Parathyroid adenoma (tissue), 2 donors: ENCODE data around the gene SESTD1.

Experiments used
- H2AFZ ChIP-seq: fragments of 300-600 bp; sonication (generic); one replicate; pipeline ENCODE4 v1.7.0; 2017; ENCODE audit warnings: antibody characterized with exemption, mild to moderate bottlenecking
- H3K27ac ChIP-seq: fragments of 300-600 bp; sonication (generic); one replicate; pipeline ENCODE4 v1.7.0; 2017
- H3K27me3 ChIP-seq: fragments of 300-600 bp; sonication (generic); one replicate; pipeline ENCODE4 v1.7.0; 2017; ENCODE audit warnings: low read length; ENCODE audit not compliant: control insufficient read depth, insufficient read depth
- H3K36me3 ChIP-seq: fragments of 300-600 bp; sonication (generic); one replicate; pipeline ENCODE4 v1.7.0; 2017; ENCODE audit warnings: low read length; ENCODE audit not compliant: control insufficient read depth, insufficient read depth
- H3K4me1 ChIP-seq: fragments of 300-600 bp; sonication (generic); one replicate; pipeline ENCODE4 v1.7.0; 2017; ENCODE audit warnings: control low read depth
- H3K4me2 ChIP-seq: fragments of 300-600 bp; sonication (generic); one replicate; pipeline ENCODE4 v1.7.0; 2017; ENCODE audit warnings: low read length
- H3K4me3 ChIP-seq: fragments of 300-600 bp; sonication (generic); one replicate; pipeline ENCODE4 v1.7.0; 2017; ENCODE audit warnings: low read depth, low read length
- H3K79me2 ChIP-seq: fragments of 300-600 bp; sonication (generic); one replicate; pipeline ENCODE4 v1.7.0; 2017; ENCODE audit warnings: control low read depth
- H3K9ac ChIP-seq: fragments of 300-600 bp; sonication (generic); one replicate; pipeline ENCODE4 v1.7.0; 2017; ENCODE audit warnings: mild to moderate bottlenecking
- H3K9me3 ChIP-seq: fragments of 300-600 bp; sonication (generic); one replicate; pipeline ENCODE4 v1.7.0; 2017; ENCODE audit warnings: low read length; ENCODE audit not compliant: control insufficient read depth
- CTCF ChIP-seq: fragments of 300-600 bp; sonication (generic); IDR thresholded peaks from one replicate; pipeline ENCODE4 v1.7.0; 2017; ENCODE audit warnings: antibody characterized with exemption, mild to moderate bottlenecking
- donor health status: primary hyperparathyroidism.

The SESTD1 gene

GRCh38 chr2:179082697-179083096, 181.9 kb downstream of the SESTD1 start:
- H3K4me1 ChIP-seq = no peaks in the 10 kb centered on the region
- H3K9me3 ChIP-seq = no peaks in the 10 kb centered on the region
- no peaks in the 10 kb centered on the region for H3K27me3 ChIP-seq
- no peak overlapping the region for H3K4me2 ChIP-seq
- no peaks in the 10 kb centered on the region for H3K79me2 ChIP-seq
- H3K9ac ChIP-seq = no peak overlapping the region
- H2AFZ ChIP-seq = no peak overlapping the region
- H3K27ac ChIP-seq = no peak overlapping the region
- TF ChIP-seq CTCF = no peak
- H3K4me3 ChIP-seq = no peak overlapping the region
- H3K36me3 ChIP-seq = no peaks in the 10 kb centered on the region

GRCh38 chr2:179081954-179082353, 182.7 kb downstream of the SESTD1 start:
- no peak overlapping the region for H3K9ac ChIP-seq
- no peaks in the 10 kb centered on the region for H3K79me2 ChIP-seq
- no peaks in the 10 kb centered on the region for H3K4me1 ChIP-seq
- no peak overlapping the region for H3K4me3 ChIP-seq
- no peak for TF ChIP-seq CTCF
- H3K36me3 ChIP-seq = no peaks in the 10 kb centered on the region
- no peak overlapping the region for H3K27ac ChIP-seq
- no peak overlapping the region for H2AFZ ChIP-seq
- H3K9me3 ChIP-seq = no peaks in the 10 kb centered on the region
- no peak overlapping the region for H3K4me2 ChIP-seq
- H3K27me3 ChIP-seq = no peaks in the 10 kb centered on the region

GRCh38 chr2:179072527-179072926, 192.1 kb downstream of the SESTD1 start:
- H3K79me2 ChIP-seq = no peaks in the 10 kb centered on the region
- no peaks in the 10 kb centered on the region for H3K27me3 ChIP-seq
- H3K4me3 ChIP-seq = no peak overlapping the region
- H3K4me2 ChIP-seq = no peak overlapping the region
- H3K9me3 ChIP-seq = no peaks in the 10 kb centered on the region
- H3K9ac ChIP-seq = no peak overlapping the region
- no peaks in the 10 kb centered on the region for H3K36me3 ChIP-seq
- no peaks in the 10 kb centered on the region for H3K4me1 ChIP-seq
- TF ChIP-seq CTCF = no peak
- H3K27ac ChIP-seq = no peak overlapping the region
- no peak overlapping the region for H2AFZ ChIP-seq

- no peak for TF ChIP-seq CTCF
- no peak overlapping the region for H2AFZ ChIP-seq
- H3K4me1 ChIP-seq = no peaks in the 10 kb centered on the region
- H3K79me2 ChIP-seq = no peaks in the 10 kb centered on the region
- H3K9ac ChIP-seq = no peak overlapping the region
- H3K36me3 ChIP-seq = no peaks in the 10 kb centered on the region
- no peak overlapping the region for H3K4me2 ChIP-seq
- no peak overlapping the region for H3K4me3 ChIP-seq
- H3K9me3 ChIP-seq = no peaks in the 10 kb centered on the region
- H3K27ac ChIP-seq = no peak overlapping the region
- no peaks in the 10 kb centered on the region for H3K27me3 ChIP-seq
Observed at GRCh38 chr2:179071810-179072355, 192.7 kb downstream of the SESTD1 start.

- no peaks in the 10 kb centered on the region for H3K27me3 ChIP-seq
- H3K36me3 ChIP-seq = no peaks in the 10 kb centered on the region
- no peaks in the 10 kb centered on the region for H3K9me3 ChIP-seq
- no peak overlapping the region for H3K4me2 ChIP-seq
- H3K79me2 ChIP-seq = no peaks in the 10 kb centered on the region
- H3K4me1 ChIP-seq = no peaks in the 10 kb centered on the region
- H2AFZ ChIP-seq = no peak overlapping the region
- no peak for TF ChIP-seq CTCF
- no peak overlapping the region for H3K4me3 ChIP-seq
- H3K9ac ChIP-seq = no peak overlapping the region
- no peak overlapping the region for H3K27ac ChIP-seq
Observed at GRCh38 chr2:179070895-179071294, 193.7 kb downstream of the SESTD1 start.
